Measurements from ENCODE around the gene PTCSC3. TPM values are rescaled to one million over a fixed set of nuclear protein-coding genes. Genes with fewer than 3 reads are reported as not detected.
"Not testable (repeated sequence)": the region's sequence is repeated elsewhere in the genome, so short reads cannot be mapped to it uniquely, and the experiment has no call there.

The PTCSC3 gene
- total RNA-seq, 2 experiments from 2014 or later, result not detected

GRCh38 chr14:36161776-36162175 lies 14.7 kb downstream of the PTCSC3 start:
- no peak overlapping the region for H3K4me3 Mint-ChIP-seq
- H3K4me1 Mint-ChIP-seq, result no peaks in the 10 kb centered on the region
- no peaks in the 10 kb centered on the region for H3K9me3 Mint-ChIP-seq
- no peak for DNase-seq
- POLR2A ChIA-PET, result no interaction called here
- H3K36me3 Mint-ChIP-seq, result no peaks in the 10 kb centered on the region
- H3K27ac Mint-ChIP-seq, result no peak overlapping the region
- H3K27me3 Mint-ChIP-seq, result no peaks in the 10 kb centered on the region
- no peak for ATAC-seq (ENCODE audit: low read depth)

GRCh38 chr14:36151335-36151734 lies 25.2 kb downstream of the PTCSC3 start:
- Mint-ChIP-seq H3K27ac (no peak overlapping the region), H3K36me3 (no peaks in the 10 kb centered on the region), H3K4me1 (no peaks in the 10 kb centered on the region), H3K27me3 (no peaks in the 10 kb centered on the region), H3K9me3 (peaks cover 2% of the 10 kb centered on the region), H3K4me3 (no peak overlapping the region)
- POLR2A ChIA-PET, result no interaction called here
- ATAC-seq (ENCODE audit: low read depth) (no peak), DNase-seq (no peak)

GRCh38 chr14:36134038-36134437 lies 42.5 kb downstream of the PTCSC3 start:
- ATAC-seq (ENCODE audit: low read depth), result no peak
- no peaks in the 10 kb centered on the region for H3K27me3 Mint-ChIP-seq
- no peaks in the 10 kb centered on the region for H3K9me3 Mint-ChIP-seq
- H3K27ac Mint-ChIP-seq, result no peak overlapping the region
- H3K4me3 Mint-ChIP-seq, result no peak overlapping the region
- POLR2A ChIA-PET, result no interaction called here
- no peaks in the 10 kb centered on the region for H3K4me1 Mint-ChIP-seq
- no peak for DNase-seq
- H3K36me3 Mint-ChIP-seq, result no peaks in the 10 kb centered on the region

- Mint-ChIP-seq H3K27me3 (no peaks in the 10 kb centered on the region), H3K36me3 (no peaks in the 10 kb centered on the region), H3K9me3 (no peaks in the 10 kb centered on the region), H3K27ac (no peak overlapping the region), H3K4me1 (no peaks in the 10 kb centered on the region), H3K4me3 (no peak overlapping the region)
- no peak for ATAC-seq (ENCODE audit: low read depth)
- POLR2A ChIA-PET, result no interaction called here
- no peak for DNase-seq
These were observed 43.7 kb downstream of the PTCSC3 start for GRCh38 chr14:36132826-36133225.

GRCh38 chr14:36130186-36130585 lies 46.3 kb downstream of the PTCSC3 start:
- POLR2A ChIA-PET, result no interaction called here
- H3K27ac Mint-ChIP-seq, result no peak overlapping the region
- no peaks in the 10 kb centered on the region for H3K36me3 Mint-ChIP-seq
- no peaks in the 10 kb centered on the region for H3K9me3 Mint-ChIP-seq
- H3K4me3 Mint-ChIP-seq, result no peak overlapping the region
- ATAC-seq (ENCODE audit: low read depth) (no peak), DNase-seq (no peak)
- H3K27me3 Mint-ChIP-seq, result peaks cover 2% of the 10 kb centered on the region
- H3K4me1 Mint-ChIP-seq, result no peaks in the 10 kb centered on the region

- no peaks in the 10 kb centered on the region for H3K4me1 Mint-ChIP-seq
- no peaks in the 10 kb centered on the region for H3K9me3 Mint-ChIP-seq
- peaks cover 2% of the 10 kb centered on the region for H3K27me3 Mint-ChIP-seq
- H3K4me3 Mint-ChIP-seq, result no peak overlapping the region
- ATAC-seq (ENCODE audit: low read depth) (no peak), DNase-seq (no peak)
- H3K27ac Mint-ChIP-seq, result no peak overlapping the region
- POLR2A ChIA-PET, result no interaction called here
- H3K36me3 Mint-ChIP-seq, result no peaks in the 10 kb centered on the region
These were observed 47.3 kb downstream of the PTCSC3 start for GRCh38 chr14:36129181-36129580.

GRCh38 chr14:36113341-36113740 lies 63.2 kb downstream of the PTCSC3 start:
- Mint-ChIP-seq H3K27ac (no peak overlapping the region), H3K4me1 (no peaks in the 10 kb centered on the region), H3K36me3 (no peaks in the 10 kb centered on the region), H3K27me3 (peaks cover 14% of the 10 kb centered on the region), H3K4me3 (no peak overlapping the region), H3K9me3 (no peaks in the 10 kb centered on the region)
- POLR2A ChIA-PET, result no interaction called here
- ATAC-seq (ENCODE audit: low read depth), result no peak
- DNase-seq, result no peak

- H3K27ac Mint-ChIP-seq, result no peak overlapping the region
- DNase-seq, result no peak
- no peaks in the 10 kb centered on the region for H3K36me3 Mint-ChIP-seq
- no peak overlapping the region for H3K4me3 Mint-ChIP-seq
- ATAC-seq (ENCODE audit: low read depth), result no peak
- POLR2A ChIA-PET, result no interaction called here
- H3K9me3 Mint-ChIP-seq, result no peaks in the 10 kb centered on the region
- H3K4me1 Mint-ChIP-seq, result no peaks in the 10 kb centered on the region
- peaks cover 26% of the 10 kb centered on the region for H3K27me3 Mint-ChIP-seq
These were observed 64.5 kb downstream of the PTCSC3 start for GRCh38 chr14:36111822-36112583.

GRCh38 chr14:36105401-36105800 lies 71.1 kb downstream of the PTCSC3 start:
- H3K36me3 Mint-ChIP-seq, result no peaks in the 10 kb centered on the region
- DNase-seq, result no peak
- H3K27ac Mint-ChIP-seq, result no peak overlapping the region
- peaks cover 49% of the 10 kb centered on the region for H3K27me3 Mint-ChIP-seq
- ATAC-seq (ENCODE audit: low read depth), result no peak
- no peaks in the 10 kb centered on the region for H3K4me1 Mint-ChIP-seq
- H3K4me3 Mint-ChIP-seq, result no peak overlapping the region
- no peaks in the 10 kb centered on the region for H3K9me3 Mint-ChIP-seq
- POLR2A ChIA-PET, result no interaction called here

GRCh38 chr14:36104258-36104657 lies 72.3 kb downstream of the PTCSC3 start:
- ATAC-seq (ENCODE audit: low read depth); H3K9me3 Mint-ChIP-seq; H3K27ac Mint-ChIP-seq; H3K36me3 Mint-ChIP-seq; H3K4me1 Mint-ChIP-seq; DNase-seq; POLR2A ChIA-PET; H3K4me3 Mint-ChIP-seq: not testable (repeated sequence)
- peaks cover 45% of the 10 kb centered on the region for H3K27me3 Mint-ChIP-seq

- no peaks in the 10 kb centered on the region for H3K9me3 Mint-ChIP-seq
- no peak for DNase-seq
- H3K36me3 Mint-ChIP-seq, result no peaks in the 10 kb centered on the region
- no peaks in the 10 kb centered on the region for H3K4me1 Mint-ChIP-seq
- no peak for ATAC-seq (ENCODE audit: low read depth)
- POLR2A ChIA-PET, result no interaction called here
- H3K27me3 Mint-ChIP-seq, result peaks cover 20% of the 10 kb centered on the region
- H3K27ac Mint-ChIP-seq, result no peak overlapping the region
- H3K4me3 Mint-ChIP-seq, result no peak overlapping the region
These were observed 76.9 kb downstream of the PTCSC3 start for GRCh38 chr14:36099619-36100018.

- Mint-ChIP-seq H3K9me3 (no peaks in the 10 kb centered on the region), H3K4me3 (no peak overlapping the region), H3K4me1 (no peaks in the 10 kb centered on the region), H3K36me3 (no peaks in the 10 kb centered on the region), H3K27ac (no peak overlapping the region), H3K27me3 (peaks cover 11% of the 10 kb centered on the region)
- POLR2A ChIA-PET, result no interaction called here
- ATAC-seq (ENCODE audit: low read depth) (no peak), DNase-seq (no peak)
These were observed 79.2 kb downstream of the PTCSC3 start for GRCh38 chr14:36097356-36097755.

GRCh38 chr14:36096090-36096489 lies 80.4 kb downstream of the PTCSC3 start:
- H3K27ac Mint-ChIP-seq, result no peak overlapping the region

GRCh38 chr14:36094963-36095362 lies 81.6 kb downstream of the PTCSC3 start:
- POLR2A ChIA-PET, result no interaction called here
- H3K27ac Mint-ChIP-seq, result no peak overlapping the region
- H3K9me3 Mint-ChIP-seq, result no peaks in the 10 kb centered on the region

More at GRCh38 chr14:36096090-36096489, 80.4 kb downstream of the PTCSC3 start:
- no peaks in the 10 kb centered on the region for H3K36me3 Mint-ChIP-seq
- no peaks in the 10 kb centered on the region for H3K4me1 Mint-ChIP-seq
- no peak overlapping the region for H3K4me3 Mint-ChIP-seq
- ATAC-seq (ENCODE audit: low read depth), result no peak
- DNase-seq, result no peak
- no peaks in the 10 kb centered on the region for H3K9me3 Mint-ChIP-seq
- POLR2A ChIA-PET, result no interaction called here
- peaks cover 12% of the 10 kb centered on the region for H3K27me3 Mint-ChIP-seq

GRCh38 chr14:36091096-36091495 lies 85.4 kb downstream of the PTCSC3 start:
- no peak for ATAC-seq (ENCODE audit: low read depth)
- DNase-seq, result no peak
- no peak overlapping the region for H3K4me3 Mint-ChIP-seq
- POLR2A ChIA-PET, result no interaction called here
- no peak overlapping the region for H3K27ac Mint-ChIP-seq
- H3K36me3 Mint-ChIP-seq, result no peaks in the 10 kb centered on the region
- no peaks in the 10 kb centered on the region for H3K9me3 Mint-ChIP-seq
- H3K4me1 Mint-ChIP-seq, result no peaks in the 10 kb centered on the region
- H3K27me3 Mint-ChIP-seq, result peaks cover 16% of the 10 kb centered on the region

More at GRCh38 chr14:36094963-36095362, 81.6 kb downstream of the PTCSC3 start:
- Mint-ChIP-seq H3K36me3 (no peaks in the 10 kb centered on the region), H3K27me3 (peaks cover 13% of the 10 kb centered on the region), H3K4me3 (no peak overlapping the region), H3K4me1 (no peaks in the 10 kb centered on the region)
- ATAC-seq (ENCODE audit: low read depth), result no peak
- DNase-seq, result no peak

Data from activated naive CD8-positive, alpha-beta T cell treated with anti-CD3 and anti-CD28 coated beads, Interleukin-2, amount 10 ng/mL, durations not matched to agents 7 days and 5 days (primary cell).